ENCODE measurements around the gene PLCG1. TPM values are rescaled to one million over a fixed set of nuclear protein-coding genes. Genes with fewer than 3 reads are reported as not detected.

PLCG1 gene
- polyA plus RNA-seq, 1 donor (not counting 4 experiments of a cell fraction or from before 2014, with no cell fraction given) = 41.5 TPM

DNA sequence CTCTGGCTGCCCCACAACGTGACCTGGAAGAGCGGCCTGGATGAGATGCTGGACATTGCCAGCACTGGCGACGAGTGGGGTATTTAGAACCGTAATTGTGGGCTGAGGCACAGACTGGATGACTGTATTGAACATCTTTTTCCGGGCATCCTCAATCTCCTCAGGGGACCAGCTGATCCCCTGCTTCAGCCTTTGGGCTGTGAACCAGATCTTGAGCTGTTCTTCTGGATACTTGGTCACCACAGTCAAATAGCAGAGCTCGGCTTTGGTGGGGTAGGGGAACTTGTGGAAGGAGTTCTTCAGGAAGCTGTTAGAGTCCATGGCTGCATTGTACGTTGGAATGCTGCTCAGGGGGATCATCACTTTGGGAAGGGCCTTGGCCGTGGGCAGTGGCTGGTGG lies 66.3 kb downstream of the PLCG1 start:
- no peaks in the 10 kb centered on the region for H3K79me2 ChIP-seq (ENCODE audit: control insufficient read depth, insufficient read depth, low read length)
- no peak overlapping the region for H3K4me2 ChIP-seq (ENCODE audit: control insufficient read depth, extremely low read depth, insufficient read depth, low read depth, low read length)
- no peak for FAIRE-seq
- H3K36me3 ChIP-seq (ENCODE audit: control insufficient read depth in 2 of 2, extremely low read depth in 1 of 2, insufficient read depth in 2 of 2, low read length in 2 of 2) = peaks cover 0 to 12% of the 10 kb centered on the region in 2 experiments
- no peaks in the 10 kb centered on the region for H4K20me1 ChIP-seq (ENCODE audit: control insufficient read depth, extremely low read depth, insufficient read depth, low read length)
- no peak overlapping the region for H2AFZ ChIP-seq (ENCODE audit: control insufficient read depth, low read length)
- H3K9ac ChIP-seq (ENCODE audit: control insufficient read depth, extremely low read depth, insufficient read depth, low read length) = no peak overlapping the region
- no peaks in the 10 kb centered on the region for H3K4me1 ChIP-seq (ENCODE audit: control insufficient read depth, extremely low read depth, insufficient read depth, low read length)
- dilution Hi-C loops (cut with MboI; ENCODE audit: extremely low pct_ligation_motif_present, low sequenced_read_pairs) = no loop called here
- no peak overlapping the region for H3K27ac ChIP-seq (ENCODE audit: control insufficient read depth, insufficient read depth, low read length)
- H3K27me3 ChIP-seq (ENCODE audit: control insufficient read depth, extremely low read depth, insufficient read depth, low read length) = no peaks in the 10 kb centered on the region
- no peaks in the 10 kb centered on the region for H3K9me1 ChIP-seq (ENCODE audit: control insufficient read depth, extremely low read depth, insufficient read depth, low read length)
- no peak for TF ChIP-seq EZH2 (IDR thresholded peaks at IDR 0.05; ENCODE audit: low read length)
- TF ChIP-seq CTCF (optimal IDR thresholded peaks at IDR 0.05 in 1 of 3, IDR thresholded peaks at IDR 0.05 in 1 of 3, conservative IDR thresholded peaks at IDR 0.05 in 1 of 3; ENCODE audit: extremely low read depth in 1 of 3, insufficient read depth in 2 of 3, low read length in 3 of 3) = no peak
- DNase-seq (ENCODE audit: low read depth, low spot score) = no peak
- H3K4me3 ChIP-seq (ENCODE audit: control insufficient read depth in 2 of 3, extremely low read depth in 1 of 3, insufficient read depth in 2 of 3, low read depth in 1 of 3, low read length in 3 of 3) = no peak overlapping the region
- no peaks in the 10 kb centered on the region for H3K9me3 ChIP-seq (ENCODE audit: control insufficient read depth, low read depth, low read length)

- H3K9me3 ChIP-seq (ENCODE audit: control insufficient read depth, low read depth, low read length) = no peaks in the 10 kb centered on the region
- dilution Hi-C loops (cut with MboI; ENCODE audit: extremely low pct_ligation_motif_present, low sequenced_read_pairs) = no loop called here
- H4K20me1 ChIP-seq (ENCODE audit: control insufficient read depth, extremely low read depth, insufficient read depth, low read length) = no peaks in the 10 kb centered on the region
- H2AFZ ChIP-seq (ENCODE audit: control insufficient read depth, low read length) = no peak overlapping the region
- DNase-seq (ENCODE audit: low read depth, low spot score) = no peak
- no peak for TF ChIP-seq CTCF (optimal IDR thresholded peaks at IDR 0.05 in 1 of 3, IDR thresholded peaks at IDR 0.05 in 1 of 3, conservative IDR thresholded peaks at IDR 0.05 in 1 of 3; ENCODE audit: extremely low read depth in 1 of 3, insufficient read depth in 2 of 3, low read length in 3 of 3)
- no peak for TF ChIP-seq EZH2 (IDR thresholded peaks at IDR 0.05; ENCODE audit: low read length)
- no peak overlapping the region for H3K9ac ChIP-seq (ENCODE audit: control insufficient read depth, extremely low read depth, insufficient read depth, low read length)
- no peak overlapping the region for H3K27ac ChIP-seq (ENCODE audit: control insufficient read depth, insufficient read depth, low read length)
- FAIRE-seq = no peak
- H3K36me3 ChIP-seq (ENCODE audit: control insufficient read depth in 2 of 2, extremely low read depth in 1 of 2, insufficient read depth in 2 of 2, low read length in 2 of 2) = peaks cover 0 to 12% of the 10 kb centered on the region in 2 experiments
- no peaks in the 10 kb centered on the region for H3K4me1 ChIP-seq (ENCODE audit: control insufficient read depth, extremely low read depth, insufficient read depth, low read length)
- no peaks in the 10 kb centered on the region for H3K79me2 ChIP-seq (ENCODE audit: control insufficient read depth, insufficient read depth, low read length)
- H3K4me3 ChIP-seq (ENCODE audit: control insufficient read depth in 2 of 3, extremely low read depth in 1 of 3, insufficient read depth in 2 of 3, low read depth in 1 of 3, low read length in 3 of 3) = no peak overlapping the region
- no peaks in the 10 kb centered on the region for H3K27me3 ChIP-seq (ENCODE audit: control insufficient read depth, extremely low read depth, insufficient read depth, low read length)
- no peak overlapping the region for H3K4me2 ChIP-seq (ENCODE audit: control insufficient read depth, extremely low read depth, insufficient read depth, low read depth, low read length)
- H3K9me1 ChIP-seq (ENCODE audit: control insufficient read depth, extremely low read depth, insufficient read depth, low read length) = no peaks in the 10 kb centered on the region
Measured at GRCh38 chr20:41204304-41205265, 67.2 kb downstream of the PLCG1 start.
